ENCODE results near the gene LCE5A.
"Not testable (repeated sequence)": the region's sequence is repeated elsewhere in the genome, so short reads cannot be mapped to it uniquely, and the experiment has no call there.

LCE5A gene

GRCh38 chr1:152517237-152517811, 6.7 kb downstream of the LCE5A start:
- Histone ChIP-seq H3K27me3 (ENCODE audit: insufficient read depth, low read length) (peaks cover 3% of the 10 kb centered on the region; the same call in 1 of the 2 replicates), H3K9me3 (ENCODE audit: insufficient read depth, low read depth, low read length) (peaks cover 96% of the 10 kb centered on the region), H3K4me1 (ENCODE audit: insufficient read depth, low read length) (no peaks in the 10 kb centered on the region), H3K4me3 (ENCODE audit: low read length) (no peak overlapping the region), H3K36me3 (ENCODE audit: insufficient read depth, low read length) (no peaks in the 10 kb centered on the region), H3K9ac (ENCODE audit: low read depth, low read length) (no peak overlapping the region), H3K27ac (ENCODE audit: low read depth, low read length) (no peak overlapping the region)
- 72% methylated on average over 7 of the region's 7 CpGs for WGBS

- no peak overlapping the region for H3K9ac ChIP-seq (ENCODE audit: low read depth, low read length)
- H3K4me3 ChIP-seq (ENCODE audit: low read length), result no peak overlapping the region
- H3K27ac ChIP-seq (ENCODE audit: low read depth, low read length), result no peak overlapping the region
- H3K27me3 ChIP-seq (ENCODE audit: insufficient read depth, low read length), result peaks cover 3% of the 10 kb centered on the region; the same call in 1 of the 2 replicates
- peaks cover 97% of the 10 kb centered on the region for H3K9me3 ChIP-seq (ENCODE audit: insufficient read depth, low read depth, low read length)
- WGBS, result 89% methylated on average over 1 of the region's 1 CpG
- no peaks in the 10 kb centered on the region for H3K4me1 ChIP-seq (ENCODE audit: insufficient read depth, low read length)
- H3K36me3 ChIP-seq (ENCODE audit: insufficient read depth, low read length), result no peaks in the 10 kb centered on the region
These were observed 9.2 kb downstream of the LCE5A start for GRCh38 chr1:152519851-152520250.

- Histone ChIP-seq H3K4me1 (ENCODE audit: insufficient read depth, low read length) (no peaks in the 10 kb centered on the region), H3K27ac (ENCODE audit: low read depth, low read length) (no peak overlapping the region), H3K9me3 (ENCODE audit: insufficient read depth, low read depth, low read length) (peaks cover 100% of the 10 kb centered on the region), H3K27me3 (ENCODE audit: insufficient read depth, low read length) (peaks cover 3% of the 10 kb centered on the region; the same call in 1 of the 2 replicates), H3K36me3 (ENCODE audit: insufficient read depth, low read length) (no peaks in the 10 kb centered on the region), H3K4me3 (ENCODE audit: low read length) (no peak overlapping the region), H3K9ac (ENCODE audit: low read depth, low read length) (no peak overlapping the region)
- WGBS, result 51% methylated on average over 4 of the region's 4 CpGs
These were observed 10.0 kb downstream of the LCE5A start for GRCh38 chr1:152520561-152521090.

- Histone ChIP-seq H3K27ac (ENCODE audit: low read depth, low read length) (no peak overlapping the region), H3K9ac (ENCODE audit: low read depth, low read length) (no peak overlapping the region), H3K9me3 (ENCODE audit: insufficient read depth, low read depth, low read length) (peaks cover 98% of the 10 kb centered on the region), H3K36me3 (ENCODE audit: insufficient read depth, low read length) (no peaks in the 10 kb centered on the region), H3K27me3 (ENCODE audit: insufficient read depth, low read length) (no peaks in the 10 kb centered on the region), H3K4me3 (ENCODE audit: low read length) (no peak overlapping the region), H3K4me1 (ENCODE audit: insufficient read depth, low read length) (no peaks in the 10 kb centered on the region)
- 12% methylated on average over 1 of the region's 1 CpG for WGBS
These were observed 14.6 kb downstream of the LCE5A start for GRCh38 chr1:152525080-152525641.

GRCh38 chr1:152533327-152533938, 22.8 kb downstream of the LCE5A start:
- Histone ChIP-seq H3K36me3 (ENCODE audit: insufficient read depth, low read length) (no peaks in the 10 kb centered on the region), H3K4me3 (ENCODE audit: low read length) (no peak overlapping the region), H3K9me3 (ENCODE audit: insufficient read depth, low read depth, low read length) (peaks cover 94% of the 10 kb centered on the region), H3K27ac (ENCODE audit: low read depth, low read length) (no peak overlapping the region), H3K9ac (ENCODE audit: low read depth, low read length) (no peak overlapping the region), H3K27me3 (ENCODE audit: insufficient read depth, low read length) (no peaks in the 10 kb centered on the region), H3K4me1 (ENCODE audit: insufficient read depth, low read length) (no peaks in the 10 kb centered on the region)
- WGBS, result 65% methylated on average over 6 of the region's 7 CpGs

- Histone ChIP-seq H3K4me3 (ENCODE audit: low read length) (no peak overlapping the region), H3K27me3 (ENCODE audit: insufficient read depth, low read length) (no peaks in the 10 kb centered on the region), H3K9ac (ENCODE audit: low read depth, low read length) (no peak overlapping the region), H3K9me3 (ENCODE audit: insufficient read depth, low read depth, low read length) (peaks cover 95% of the 10 kb centered on the region), H3K36me3 (ENCODE audit: insufficient read depth, low read length) (no peaks in the 10 kb centered on the region), H3K4me1 (ENCODE audit: insufficient read depth, low read length) (no peaks in the 10 kb centered on the region), H3K27ac (ENCODE audit: low read depth, low read length) (no peak overlapping the region)
- 36% methylated on average over 2 of the region's 3 CpGs for WGBS
These were observed 25.2 kb downstream of the LCE5A start for GRCh38 chr1:152535774-152536173.

GRCh38 chr1:152537496-152537895, 26.9 kb downstream of the LCE5A start:
- H3K9me3 ChIP-seq (ENCODE audit: insufficient read depth, low read depth, low read length), result peaks cover 95% of the 10 kb centered on the region
- 47% methylated on average over 4 of the region's 4 CpGs for WGBS

GRCh38 chr1:152539901-152540300, 29.3 kb downstream of the LCE5A start:
- no peak overlapping the region for H3K4me3 ChIP-seq (ENCODE audit: low read length)
- H3K27ac ChIP-seq (ENCODE audit: low read depth, low read length), result no peak overlapping the region
- 63% methylated on average over 2 of the region's 2 CpGs for WGBS
- H3K27me3 ChIP-seq (ENCODE audit: insufficient read depth, low read length), result no peaks in the 10 kb centered on the region
- no peaks in the 10 kb centered on the region for H3K36me3 ChIP-seq (ENCODE audit: insufficient read depth, low read length)
- no peaks in the 10 kb centered on the region for H3K4me1 ChIP-seq (ENCODE audit: insufficient read depth, low read length)
- H3K9me3 ChIP-seq (ENCODE audit: insufficient read depth, low read depth, low read length), result peaks cover 97% of the 10 kb centered on the region
- H3K9ac ChIP-seq (ENCODE audit: low read depth, low read length), result no peak overlapping the region

More at GRCh38 chr1:152537496-152537895, 26.9 kb downstream of the LCE5A start:
- H3K27ac ChIP-seq (ENCODE audit: low read depth, low read length), result no peak overlapping the region
- H3K36me3 ChIP-seq (ENCODE audit: insufficient read depth, low read length), result no peaks in the 10 kb centered on the region
- no peaks in the 10 kb centered on the region for H3K27me3 ChIP-seq (ENCODE audit: insufficient read depth, low read length)
- H3K9ac ChIP-seq (ENCODE audit: low read depth, low read length), result no peak overlapping the region
- no peak overlapping the region for H3K4me3 ChIP-seq (ENCODE audit: low read length)
- no peaks in the 10 kb centered on the region for H3K4me1 ChIP-seq (ENCODE audit: insufficient read depth, low read length)

GRCh38 chr1:152543820-152544219, 33.2 kb downstream of the LCE5A start:
- Histone ChIP-seq H3K36me3 (ENCODE audit: insufficient read depth, low read length) (no peaks in the 10 kb centered on the region), H3K27ac (ENCODE audit: low read depth, low read length) (no peak overlapping the region), H3K9ac (ENCODE audit: low read depth, low read length) (no peak overlapping the region), H3K4me1 (ENCODE audit: insufficient read depth, low read length) (no peaks in the 10 kb centered on the region), H3K27me3 (ENCODE audit: insufficient read depth, low read length) (no peaks in the 10 kb centered on the region), H3K9me3 (ENCODE audit: insufficient read depth, low read depth, low read length) (peaks cover 87% of the 10 kb centered on the region), H3K4me3 (ENCODE audit: low read length) (no peak overlapping the region)
- WGBS, result 69% methylated on average over 4 of the region's 4 CpGs

- Histone ChIP-seq H3K4me1 (ENCODE audit: insufficient read depth, low read length) (no peaks in the 10 kb centered on the region), H3K9ac (ENCODE audit: low read depth, low read length) (no peak overlapping the region), H3K27me3 (ENCODE audit: insufficient read depth, low read length) (no peaks in the 10 kb centered on the region), H3K4me3 (ENCODE audit: low read length) (no peak overlapping the region), H3K27ac (ENCODE audit: low read depth, low read length) (no peak overlapping the region), H3K9me3 (ENCODE audit: insufficient read depth, low read depth, low read length) (peaks cover 58% of the 10 kb centered on the region), H3K36me3 (ENCODE audit: insufficient read depth, low read length) (no peaks in the 10 kb centered on the region)
- WGBS, result 47% methylated on average over 1 of the region's 1 CpG
These were observed 36.1 kb downstream of the LCE5A start for GRCh38 chr1:152546704-152547103.

GRCh38 chr1:152548358-152548757, 37.8 kb downstream of the LCE5A start:
- not testable (repeated sequence) for H3K4me1 ChIP-seq (ENCODE audit: insufficient read depth, low read length); H3K27me3 ChIP-seq (ENCODE audit: insufficient read depth, low read length); H3K4me3 ChIP-seq (ENCODE audit: low read length); H3K36me3 ChIP-seq (ENCODE audit: insufficient read depth, low read length); H3K27ac ChIP-seq (ENCODE audit: low read depth, low read length); H3K9ac ChIP-seq (ENCODE audit: low read depth, low read length)
- no CpG with 5 or more reads among the region's 1 CpG for WGBS
- peaks cover 43% of the 10 kb centered on the region for H3K9me3 ChIP-seq (ENCODE audit: insufficient read depth, low read depth, low read length)

Data from HUES64 (cell line).